WERI-Rb-1 (cell line): ENCODE measurements around the gene EFCAB6.
A peak's percentile ranks its signal among the peaks of the same experiment; 100 is the strongest.

Experiments used
- DNase-seq: peaks from one replicate; pipeline ENCODE4 v3.0.0-alpha.2; 2020
- H3K27ac ChIP-seq: fragments of 250-450 bp; sonication (Bioruptor Pico); 2 replicates; pipeline ENCODE4 v1.5.1; 2020; ENCODE audit warnings: mild to moderate bottlenecking, moderate library complexity
- H3K27me3 ChIP-seq: fragments of 250-450 bp; sonication (Bioruptor Pico); 2 replicates; pipeline ENCODE4 v1.5.1; 2021; ENCODE audit warnings: mild to moderate bottlenecking, low read depth, moderate library complexity; ENCODE audit not compliant: insufficient read depth, severe bottlenecking
- H3K36me3 ChIP-seq: fragments of 250-450 bp; sonication (Bioruptor Pico); 2 replicates; pipeline ENCODE4 v1.5.1; 2020; ENCODE audit warnings: mild to moderate bottlenecking, moderate library complexity
- H3K4me3 ChIP-seq: 2 replicates; pipeline ENCODE4 v1.5.1; 2011; ENCODE audit warnings: low read depth, mild to moderate bottlenecking, control low read depth, low read length
- H3K9me3 ChIP-seq: fragments of 250-450 bp; sonication (Bioruptor Pico); 2 replicates; pipeline ENCODE4 v1.5.1; 2021; ENCODE audit warnings: mild to moderate bottlenecking, moderate library complexity; ENCODE audit not compliant: severe bottlenecking
- CTCF ChIP-seq: IDR thresholded peaks from 2 replicates; pipeline ENCODE4 v1.5.1; 2011; ENCODE audit warnings: low read depth, mild to moderate bottlenecking, control low read depth, inconsistent platforms, low read length

The EFCAB6 gene

GRCh38 chr22:43827003-43827735 is 15.1 kb upstream of the EFCAB6 start:
- Histone ChIP-seq H3K27ac (no peak overlapping the region), H3K9me3 (no peaks in the 10 kb centered on the region), H3K4me3 (no peak overlapping the region), H3K36me3 (peaks cover 73% of the 10 kb centered on the region), H3K27me3 (no peaks in the 10 kb centered on the region)
- no peak for TF ChIP-seq CTCF
- DNase-seq = peak; percentile 1

- peaks cover 67% of the 10 kb centered on the region for H3K36me3 ChIP-seq
- TF ChIP-seq CTCF = no peak
- no peaks in the 10 kb centered on the region for H3K27me3 ChIP-seq
- DNase-seq = peak; percentile 11
- H3K4me3 ChIP-seq = no peak overlapping the region
- H3K27ac ChIP-seq = no peak overlapping the region
- no peaks in the 10 kb centered on the region for H3K9me3 ChIP-seq
Measured at GRCh38 chr22:43826142-43827002, 14.3 kb upstream of the EFCAB6 start.

GRCh38 chr22:43825651-43826050 is 13.5 kb upstream of the EFCAB6 start:
- no peaks in the 10 kb centered on the region for H3K9me3 ChIP-seq
- no peak overlapping the region for H3K4me3 ChIP-seq
- H3K27ac ChIP-seq = no peak overlapping the region
- H3K36me3 ChIP-seq = peaks cover 59% of the 10 kb centered on the region
- H3K27me3 ChIP-seq = no peaks in the 10 kb centered on the region
- DNase-seq = peak; percentile 0
- no peak for TF ChIP-seq CTCF

- H3K27me3 ChIP-seq = no peaks in the 10 kb centered on the region
- peak; percentile 4 for DNase-seq
- TF ChIP-seq CTCF = no peak
- no peak overlapping the region for H3K4me3 ChIP-seq
- H3K27ac ChIP-seq = no peak overlapping the region
- no peaks in the 10 kb centered on the region for H3K9me3 ChIP-seq
- H3K36me3 ChIP-seq = peaks cover 52% of the 10 kb centered on the region
Measured at GRCh38 chr22:43824724-43825420, 12.8 kb upstream of the EFCAB6 start.

GRCh38 chr22:43823911-43824665 is 12.0 kb upstream of the EFCAB6 start:
- Histone ChIP-seq H3K27me3 (no peaks in the 10 kb centered on the region), H3K27ac (no peak overlapping the region), H3K36me3 (peaks cover 46% of the 10 kb centered on the region), H3K9me3 (no peaks in the 10 kb centered on the region), H3K4me3 (no peak overlapping the region)
- no peak for TF ChIP-seq CTCF
- peak; percentile 1 for DNase-seq
